ENCODE results near the gene DNER. TPM values are rescaled to one million over a fixed set of nuclear protein-coding genes. Genes with fewer than 3 reads are reported as not detected.

Gene DNER
- polyA plus RNA-seq, 1 of the 3 experiments (the other 2 are of a cell fraction): 1.4 TPM

DNA sequence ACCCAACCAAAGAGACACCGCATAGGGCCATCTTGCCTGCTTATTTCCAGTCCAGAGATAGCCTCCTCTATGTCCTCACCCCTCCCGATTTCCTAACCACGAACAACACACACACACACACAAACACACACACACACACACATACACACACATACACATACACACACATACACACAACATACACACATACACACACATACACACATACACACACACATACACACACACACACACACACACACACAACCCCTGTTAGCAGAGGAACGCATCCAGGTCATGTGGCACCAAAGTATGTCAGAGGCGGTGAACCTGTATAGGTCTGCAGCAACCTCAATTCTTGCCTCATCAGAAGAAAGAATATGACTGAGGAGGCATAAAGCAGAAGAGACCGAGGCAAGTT, 18.5 kb upstream of the DNER start:
- Histone ChIP-seq H2AFZ (ENCODE audit: low read depth) (no peak overlapping the region), H3K36me3 (replicated peaks in 1 of 2; ENCODE audit: control insufficient read depth in 1 of 2, insufficient read depth in 2 of 2, low read length in 1 of 2) (no peaks in the 10 kb centered on the region), H3K9me3 (no peaks in the 10 kb centered on the region), H3K9me2 (no peaks in the 10 kb centered on the region), H3K4me1 (ENCODE audit: control insufficient read depth in 1 of 2, insufficient read depth in 2 of 2, low read depth in 1 of 2, low read length in 1 of 2) (peaks cover 0 to 2% of the 10 kb centered on the region in 2 experiments; a peak in 1 of 4 replicates), H3F3A (replicated peaks; ENCODE audit: insufficient read depth) (no peaks in the 10 kb centered on the region), H4K20me1 (ENCODE audit: insufficient read depth) (no peaks in the 10 kb centered on the region), H3K79me2 (ENCODE audit: insufficient read depth) (no peaks in the 10 kb centered on the region), H3K4me3 (ENCODE audit: low read depth in 2 of 2, low read length in 1 of 2) (no peak overlapping the region), H3K9ac (no peak overlapping the region), H3K27me3 (ENCODE audit: insufficient read depth) (no peaks in the 10 kb centered on the region), H3K4me2 (no peak overlapping the region), H3K27ac (ENCODE audit: low read depth in 2 of 2, low read length in 1 of 2) (no peak overlapping the region)
- POLR2A ChIA-PET: no interaction called here
- CTCF ChIA-PET: interaction anchor here (1.6 kb wide), 1 partner anchor 13 kb away, joined by 4 read pairs; no protein-coding TSS in a partner anchor
- DNase-seq: no peak
- WGBS (ENCODE audit: low lambda C conversion rate): 66% methylated on average over 6 of the region's 6 CpGs
- TF ChIP-seq JUND (IDR thresholded peaks at IDR 0.05) (no peak), TCF12 (IDR thresholded peaks at IDR 0.05) (no peak), MXI1 (IDR thresholded peaks at IDR 0.05; ENCODE audit: low read depth, low read length) (no peak), USF2 (IDR thresholded peaks at IDR 0.05; ENCODE audit: borderline replicate concordance, low read depth, low read length) (no peak), YY1 (IDR thresholded peaks at IDR 0.05; ENCODE audit: low read depth) (no peak), MAX (IDR thresholded peaks at IDR 0.05; ENCODE audit: low read depth) (no peak), FOSL2 (IDR thresholded peaks at IDR 0.05; ENCODE audit: borderline replicate concordance, low read depth) (no peak), USF1 (IDR thresholded peaks at IDR 0.05; ENCODE audit: borderline replicate concordance, low read depth) (no peak), SMC3 (IDR thresholded peaks at IDR 0.05; ENCODE audit: low read depth, low read length) (no peak), EP300 (IDR thresholded peaks at IDR 0.05; ENCODE audit: borderline replicate concordance in 1 of 2, low read depth in 1 of 2, low read length in 1 of 2) (no peak), FOXJ3 (CRISPR knock-in tag; IDR thresholded peaks at IDR 0.05) (no peak), TAF1 (IDR thresholded peaks at IDR 0.05; ENCODE audit: borderline replicate concordance, low read depth, low read length) (no peak), ELF1 (IDR thresholded peaks at IDR 0.05) (no peak), FOXM1 (IDR thresholded peaks at IDR 0.05; ENCODE audit: low read depth) (no peak), NFIC (IDR thresholded peaks at IDR 0.05; ENCODE audit: borderline replicate concordance) (no peak), EZH2phosphoT487 (IDR thresholded peaks at IDR 0.05; ENCODE audit: borderline replicate concordance, low read depth) (no peak), TEAD4 (IDR thresholded peaks at IDR 0.05; ENCODE audit: borderline replicate concordance, insufficient read depth) (no peak)

DNA sequence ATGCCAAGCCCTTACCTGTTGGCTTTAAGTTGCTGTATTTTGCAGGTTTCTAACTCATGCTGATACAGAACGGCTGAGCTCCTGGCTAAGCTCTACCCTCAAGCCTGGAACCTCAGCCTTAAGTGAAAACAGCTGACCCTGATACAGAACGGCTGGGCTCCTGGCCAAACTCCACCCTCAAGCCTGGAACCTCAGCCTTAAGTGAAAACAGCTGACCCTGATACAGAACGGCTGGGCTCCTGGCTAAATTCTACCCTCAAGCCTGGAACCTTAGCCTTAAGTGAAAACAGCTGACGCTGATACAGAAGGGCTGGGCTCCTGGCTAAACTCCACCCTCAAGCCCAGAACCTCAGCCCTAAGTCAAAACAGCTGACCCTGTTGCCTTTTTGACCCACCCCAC, 17.6 kb upstream of the DNER start:
- no peak for DNase-seq
- Histone ChIP-seq H3F3A (replicated peaks; ENCODE audit: insufficient read depth) (no peaks in the 10 kb centered on the region), H3K9me3 (no peaks in the 10 kb centered on the region), H3K4me1 (ENCODE audit: control insufficient read depth in 1 of 2, insufficient read depth in 2 of 2, low read depth in 1 of 2, low read length in 1 of 2) (peaks cover 0 to 2% of the 10 kb centered on the region in 2 experiments; a peak in 1 of 4 replicates), H3K4me2 (no peak overlapping the region), H3K36me3 (replicated peaks in 1 of 2; ENCODE audit: control insufficient read depth in 1 of 2, insufficient read depth in 2 of 2, low read length in 1 of 2) (no peaks in the 10 kb centered on the region), H3K9ac (no peak overlapping the region), H3K79me2 (ENCODE audit: insufficient read depth) (no peaks in the 10 kb centered on the region), H3K4me3 (ENCODE audit: low read depth in 2 of 2, low read length in 1 of 2) (no peak overlapping the region), H3K27me3 (ENCODE audit: insufficient read depth) (no peaks in the 10 kb centered on the region), H3K27ac (ENCODE audit: low read depth in 2 of 2, low read length in 1 of 2) (no peak overlapping the region), H2AFZ (ENCODE audit: low read depth) (no peak overlapping the region), H3K9me2 (no peaks in the 10 kb centered on the region), H4K20me1 (ENCODE audit: insufficient read depth) (no peaks in the 10 kb centered on the region)
- ChIA-PET CTCF (interaction anchor here (0.6 to 1.6 kb wide), 4 partner anchors 12 to 1050 kb away, joined by 3 to 4 read pairs (median 3); no protein-coding TSS in a partner anchor), POLR2A (no interaction called here)
- WGBS (ENCODE audit: low lambda C conversion rate): 16% methylated on average over 4 of the region's 4 CpGs
- TF ChIP-seq CHD2 (IDR thresholded peaks at IDR 0.05; ENCODE audit: low read length, partially characterized antibody): peak; percentile 24
- TF ChIP-seq GATA2 (CRISPR knock-in tag; IDR thresholded peaks at IDR 0.05): no peak
- no peak for TF ChIP-seq RAD21 (IDR thresholded peaks at IDR 0.05; ENCODE audit: low read length)
- no peak for TF ChIP-seq GABPA (IDR thresholded peaks at IDR 0.05; ENCODE audit: low read depth)
- no peak for TF ChIP-seq TEAD4 (IDR thresholded peaks at IDR 0.05; ENCODE audit: borderline replicate concordance, insufficient read depth)
- no peak for TF ChIP-seq USF1 (IDR thresholded peaks at IDR 0.05; ENCODE audit: borderline replicate concordance, low read depth)
- TF ChIP-seq, protein P1, sequence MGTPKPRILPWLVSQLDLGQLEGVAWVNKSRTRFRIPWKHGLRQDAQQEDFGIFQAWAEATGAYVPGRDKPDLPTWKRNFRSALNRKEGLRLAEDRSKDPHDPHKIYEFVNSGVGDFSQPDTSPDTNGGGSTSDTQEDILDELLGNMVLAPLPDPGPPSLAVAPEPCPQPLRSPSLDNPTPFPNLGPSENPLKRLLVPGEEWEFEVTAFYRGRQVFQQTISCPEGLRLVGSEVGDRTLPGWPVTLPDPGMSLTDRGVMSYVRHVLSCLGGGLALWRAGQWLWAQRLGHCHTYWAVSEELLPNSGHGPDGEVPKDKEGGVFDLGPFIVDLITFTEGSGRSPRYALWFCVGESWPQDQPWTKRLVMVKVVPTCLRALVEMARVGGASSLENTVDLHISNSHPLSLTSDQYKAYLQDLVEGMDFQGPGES (IDR thresholded peaks at IDR 0.05; ENCODE audit: low read depth, low read length): no peak
- TF ChIP-seq FOSL2 (IDR thresholded peaks at IDR 0.05; ENCODE audit: borderline replicate concordance, low read depth): no peak
- TF ChIP-seq NRF1 (IDR thresholded peaks at IDR 0.05; ENCODE audit: low read depth, low read length): no peak
- no peak for TF ChIP-seq POLR2AphosphoS5 (IDR thresholded peaks at IDR 0.05; ENCODE audit: low read depth, low read length)
- no peak for TF ChIP-seq PBX3 (IDR thresholded peaks at IDR 0.05)
- peak; percentile 67 for TF ChIP-seq TCF12 (IDR thresholded peaks at IDR 0.05)
- no peak for TF ChIP-seq ELF1 (IDR thresholded peaks at IDR 0.05)
